ENCODE data around the gene ZNF521.

GRCh38 chr18:25314151-25314837 lies 37.7 kb downstream of the ZNF521 start:
- TF ChIP-seq POLR2A (IDR thresholded peaks at IDR 0.05), result no peak
- TF ChIP-seq CTCF (IDR thresholded peaks at IDR 0.05), result no peak
